GM10248 (cell line): ENCODE results near the gene OTOA.
A peak's percentile ranks its signal among the peaks of the same experiment; 100 is the strongest.

Experiments used
- CTCF ChIA-PET: fragments of 300-600 bp; sonication (Branson Sonifier 250); formaldehyde crosslinking; extraction: SDS; loops from one replicate; lab custom pipeline; 2021; ENCODE audit warnings: antibody characterized with exemption; lab: Yijun Ruan, JAX
- POLR2A ChIA-PET: fragments of 350-650 bp; sonication (Branson Sonifier 250); formaldehyde crosslinking; extraction: SDS; loops from one replicate; lab custom pipeline; 2020; ENCODE audit warnings: antibody characterized with exemption; lab: Yijun Ruan, JAX
- DNase-seq: peaks from one replicate; pipeline ENCODE4 v3.0.0; 2012; ENCODE audit errors: extremely low spot score
- TF ChIP-seq, protein P1 (sequence below): IDR thresholded peaks from 2 replicates; pipeline ENCODE4 v1.5.1; 2012; ENCODE audit warnings: mild to moderate bottlenecking, low read depth; ENCODE audit errors: extremely low read depth, missing control alignments, control extremely low read depth

Gene OTOA

DNA sequence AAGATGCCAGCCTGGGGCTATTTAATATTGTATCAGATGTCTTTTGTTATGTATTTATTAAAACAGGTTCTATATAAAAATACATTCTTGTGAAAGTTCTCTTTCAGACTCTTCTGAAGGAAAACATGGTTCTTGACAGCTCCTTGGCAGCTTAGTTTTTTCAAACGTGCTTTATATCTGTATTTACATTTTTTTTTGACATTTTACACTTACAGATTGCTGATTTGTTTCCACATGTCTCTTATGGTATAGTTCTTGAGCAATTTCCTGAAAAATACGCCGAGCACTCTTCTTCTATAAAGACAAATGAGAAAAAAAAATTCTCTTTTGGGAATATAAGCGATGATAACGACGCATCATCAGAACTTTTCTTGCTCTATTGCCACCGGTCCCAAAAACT, 20.9 kb upstream of the OTOA start:
- ChIA-PET POLR2A (no interaction called here), CTCF (interaction anchor here (1.0 to 8.9 kb wide), 6 partner anchors 14 to 82 kb away, joined by 4 to 58 read pairs (median 10); no protein-coding TSS in a partner anchor)
- TF ChIP-seq, protein P1, sequence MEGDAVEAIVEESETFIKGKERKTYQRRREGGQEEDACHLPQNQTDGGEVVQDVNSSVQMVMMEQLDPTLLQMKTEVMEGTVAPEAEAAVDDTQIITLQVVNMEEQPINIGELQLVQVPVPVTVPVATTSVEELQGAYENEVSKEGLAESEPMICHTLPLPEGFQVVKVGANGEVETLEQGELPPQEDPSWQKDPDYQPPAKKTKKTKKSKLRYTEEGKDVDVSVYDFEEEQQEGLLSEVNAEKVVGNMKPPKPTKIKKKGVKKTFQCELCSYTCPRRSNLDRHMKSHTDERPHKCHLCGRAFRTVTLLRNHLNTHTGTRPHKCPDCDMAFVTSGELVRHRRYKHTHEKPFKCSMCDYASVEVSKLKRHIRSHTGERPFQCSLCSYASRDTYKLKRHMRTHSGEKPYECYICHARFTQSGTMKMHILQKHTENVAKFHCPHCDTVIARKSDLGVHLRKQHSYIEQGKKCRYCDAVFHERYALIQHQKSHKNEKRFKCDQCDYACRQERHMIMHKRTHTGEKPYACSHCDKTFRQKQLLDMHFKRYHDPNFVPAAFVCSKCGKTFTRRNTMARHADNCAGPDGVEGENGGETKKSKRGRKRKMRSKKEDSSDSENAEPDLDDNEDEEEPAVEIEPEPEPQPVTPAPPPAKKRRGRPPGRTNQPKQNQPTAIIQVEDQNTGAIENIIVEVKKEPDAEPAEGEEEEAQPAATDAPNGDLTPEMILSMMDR, result no peak
- no peak for DNase-seq

DNA sequence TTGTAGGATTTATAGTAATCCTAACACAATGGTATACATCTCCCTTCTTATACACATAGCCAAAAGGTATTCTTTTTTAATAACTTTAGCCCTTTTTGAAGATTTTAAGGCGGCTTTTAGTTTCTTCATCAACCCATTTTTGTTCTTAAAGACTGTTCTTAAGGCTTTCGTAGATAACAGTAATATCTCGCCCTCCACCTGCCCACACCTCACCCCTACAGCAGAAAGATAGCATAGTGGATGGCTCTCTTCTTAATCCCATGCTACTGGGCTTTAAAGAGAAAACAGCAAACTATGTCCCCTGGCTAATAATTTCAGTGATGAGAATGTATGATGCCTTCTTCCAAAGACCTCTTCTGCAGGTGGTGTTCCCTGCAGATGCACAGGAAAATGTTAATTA, 20.0 kb upstream of the OTOA start:
- ChIA-PET POLR2A (no interaction called here), CTCF (interaction anchor here (1.0 to 8.9 kb wide), 4 partner anchors 8 to 61 kb away, joined by 3 to 69 read pairs (median 31); no protein-coding TSS in a partner anchor)
- TF ChIP-seq, protein P1, result no peak
- DNase-seq, result no peak

DNA sequence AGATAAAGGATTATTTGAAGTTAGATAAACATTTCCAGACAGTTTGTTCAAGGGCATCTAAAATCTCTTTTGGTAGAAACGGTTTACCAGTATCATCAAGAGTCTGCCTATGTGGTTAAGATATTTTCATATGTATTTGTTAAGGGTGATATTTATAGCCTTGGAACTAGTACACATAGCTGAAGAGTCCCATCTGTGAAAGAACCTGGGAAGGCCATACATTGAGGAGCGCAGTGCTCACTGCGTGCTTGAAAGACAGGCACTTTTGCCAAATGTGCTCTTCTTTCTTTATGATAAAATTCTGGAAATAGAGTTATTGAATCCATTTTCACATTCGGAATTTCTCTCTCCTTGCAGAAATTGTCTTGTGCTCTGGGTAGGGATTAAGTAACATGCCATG, 19.1 kb upstream of the OTOA start:
- ChIA-PET CTCF (interaction anchor here (1.0 to 8.9 kb wide), 5 partner anchors 9 to 62 kb away, joined by 3 to 69 read pairs (median 4); no protein-coding TSS in a partner anchor), POLR2A (interaction anchor here (0.6 kb wide), 1 partner anchor 57 kb away, joined by 5 read pairs; no protein-coding TSS in a partner anchor)
- DNase-seq, result no peak
- TF ChIP-seq, protein P1, result no peak

DNA sequence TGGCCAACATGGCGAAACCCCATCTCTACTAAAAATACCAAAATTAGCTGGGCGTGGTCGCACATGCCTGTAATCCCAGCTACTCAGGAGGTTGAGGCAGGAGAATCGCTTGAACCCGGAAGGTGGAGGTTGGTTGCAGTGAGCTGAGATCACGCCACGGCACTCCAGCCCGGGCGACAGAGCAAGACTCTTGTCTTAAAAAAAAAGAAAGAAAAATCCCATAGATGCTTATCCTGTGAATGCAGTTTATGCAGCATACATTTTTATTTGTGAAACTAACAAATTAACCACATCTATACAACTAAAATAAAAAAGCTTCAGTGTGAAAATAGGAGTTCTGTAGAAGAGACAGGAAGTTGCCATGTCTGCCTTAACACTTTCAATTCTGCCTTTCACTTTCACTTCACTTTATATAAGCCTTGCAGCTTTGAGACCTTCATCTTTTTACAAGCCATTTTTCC, 18.5 kb upstream of the OTOA start:
- TF ChIP-seq, protein P1, result no peak
- POLR2A ChIA-PET, result no interaction called here
- DNase-seq, result peak; percentile 60

DNA sequence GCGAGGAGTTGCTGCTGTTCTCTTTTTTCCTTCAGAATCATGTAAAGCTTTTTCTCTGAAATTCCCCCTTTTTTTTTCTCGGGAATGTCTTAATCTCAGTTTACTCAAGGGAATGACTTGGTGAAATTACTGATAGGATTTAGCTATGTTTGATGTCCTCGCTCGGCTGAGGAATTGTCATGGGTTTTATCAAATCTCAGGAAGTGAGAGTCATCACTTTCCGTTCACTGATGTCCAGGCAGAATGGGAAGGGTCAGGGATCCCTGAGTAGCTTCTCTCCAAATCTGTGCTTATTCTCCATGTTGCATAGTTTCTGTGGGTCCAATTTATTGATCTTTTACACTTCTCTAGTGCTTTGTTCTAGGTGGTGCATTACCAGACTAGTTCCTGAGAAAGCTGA, 17.7 kb upstream of the OTOA start:
- no peak for DNase-seq
- ChIA-PET POLR2A (no interaction called here), CTCF (interaction anchor here (1.1 to 8.9 kb wide), 5 partner anchors 10 to 63 kb away, joined by 3 to 69 read pairs (median 6); no protein-coding TSS in a partner anchor)
- TF ChIP-seq, protein P1, result no peak

More for the DNA sequence above, 18.5 kb upstream of the OTOA start:
- CTCF ChIA-PET, result interaction anchor here (1.1 to 8.9 kb wide), 6 partner anchors 10 to 62 kb away, joined by 3 to 69 read pairs (median 6); no protein-coding TSS in a partner anchor

DNA sequence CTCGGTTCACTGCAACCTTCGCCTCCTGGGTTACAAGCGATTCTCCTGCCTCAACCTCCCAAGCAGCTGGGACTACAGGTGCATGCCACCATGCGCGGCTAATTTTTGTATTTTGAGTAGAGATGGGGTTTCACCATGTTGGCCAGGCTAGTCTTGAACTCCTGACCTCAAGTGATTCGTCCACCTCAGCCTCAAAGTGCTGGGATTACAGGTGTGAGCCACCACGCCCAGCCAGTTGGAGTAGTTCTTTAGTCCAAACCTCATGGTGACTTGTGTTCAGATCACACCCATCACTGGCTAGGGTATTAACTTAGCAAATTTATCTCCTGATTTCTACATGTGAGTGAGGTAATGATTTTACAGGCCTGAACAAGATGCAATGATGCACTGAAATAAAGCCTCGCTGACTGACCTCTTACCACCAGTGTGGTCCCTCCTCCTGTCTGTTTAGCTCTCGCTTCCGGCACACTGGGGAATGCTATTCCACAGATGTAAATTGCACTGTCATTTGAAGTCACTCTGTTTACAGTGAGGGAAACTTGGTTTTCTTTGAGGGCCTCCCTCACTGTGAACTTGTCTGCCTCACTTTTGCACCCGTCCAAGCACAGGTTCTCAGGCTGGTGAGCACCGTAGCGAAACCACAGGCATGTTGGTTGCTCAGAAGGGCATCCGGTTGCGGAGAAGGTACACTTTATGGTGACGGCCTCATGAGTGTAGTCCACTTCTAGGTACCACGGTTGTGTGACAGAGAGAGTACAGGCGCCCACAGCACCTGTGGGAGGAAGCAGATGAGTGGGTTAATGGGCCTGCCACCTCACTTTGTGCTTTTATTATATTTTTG, 16.8 kb upstream of the OTOA start:
- TF ChIP-seq, protein P1, result no peak

More for the DNA sequence above, 16.8 kb upstream of the OTOA start:
- ChIA-PET POLR2A (no interaction called here), CTCF (interaction anchor here (2.0 to 8.9 kb wide), 3 partner anchors 9 to 64 kb away, joined by 6 to 69 read pairs (median 58); no protein-coding TSS in a partner anchor)
- peak; percentile 71 for DNase-seq
